HEK293 (cell line): ENCODE measurements around the gene AQR.

Experiments used
- CTCF ChIA-PET: fragments of 350-600 bp; formaldehyde crosslinking; extraction: SDS; loops from one replicate; lab custom pipeline; 2021; ENCODE audit warnings: antibody characterized with exemption; lab: Yijun Ruan, JAX
- POLR2A ChIA-PET: fragments of 300-600 bp; formaldehyde crosslinking; extraction: SDS; loops from one replicate; lab custom pipeline; 2020; ENCODE audit warnings: antibody characterized with exemption, inconsistent platforms; lab: Yijun Ruan, JAX
- H3K27ac ChIP-seq: fragments of 200-500 bp; sonication (Bioruptor generic); 2 replicates; pipeline ENCODE4 v1.5.1; 2014; ENCODE audit warnings: low read depth, low read length, control low read depth, inconsistent platforms; ENCODE audit errors: extremely low read depth
- H3K36me3 ChIP-seq, 2 experiments: fragments of 200-500 bp in 1 of 2; sonication (Bioruptor generic) in 1 of 2; 1 replicate in 1 of 2; 2 replicates in 1 of 2; pipeline ENCODE4 v1.5.1; 2014 to 2017; ENCODE audit warnings: inconsistent platforms in 2 of 2, low read length in 2 of 2; ENCODE audit not compliant: control insufficient read depth in 2 of 2, insufficient read depth in 1 of 2
- H3K4me1 ChIP-seq: fragments of 200-500 bp; sonication (Bioruptor generic); 2 replicates; pipeline ENCODE4 v1.5.1; 2014; ENCODE audit warnings: mild to moderate bottlenecking, low read length, inconsistent platforms; ENCODE audit not compliant: control insufficient read depth, insufficient read depth
- H3K4me3 ChIP-seq: 2 replicates; pipeline ENCODE4 v1.5.1; 2011; ENCODE audit warnings: low read depth, mild to moderate bottlenecking, control low read depth, low read length, moderate library complexity
- H3K9me3 ChIP-seq: fragments of 200-500 bp; sonication (Bioruptor generic); 2 replicates; pipeline ENCODE4 v1.5.1; 2014; ENCODE audit warnings: low read depth, low read length, inconsistent platforms; ENCODE audit not compliant: control insufficient read depth, insufficient read depth
- BCL11B ChIP-seq: fragments of 450-650 bp; formaldehyde crosslinking; IDR thresholded peaks from 2 replicates; pipeline ENCODE4 v1.5.1; 2016; ENCODE audit warnings: low read depth, missing biosample characterization, missing genetic modification characterization
- HOXA7 ChIP-seq: sonication (generic); formaldehyde crosslinking; IDR thresholded peaks from 2 replicates; pipeline ENCODE4 v1.8.1; 2022; ENCODE audit warnings: missing genetic modification reagents, borderline replicate concordance
- PRDM6 ChIP-seq: fragments of 450-650 bp; formaldehyde crosslinking; IDR thresholded peaks from 2 replicates; pipeline ENCODE4 v1.5.1; 2017; ENCODE audit warnings: missing biosample characterization, missing genetic modification characterization
- SCRT2 ChIP-seq: fragments of 450-650 bp; formaldehyde crosslinking; IDR thresholded peaks from 2 replicates; pipeline ENCODE4 v1.5.1; 2016; ENCODE audit warnings: missing biosample characterization, missing genetic modification characterization
- YY1 ChIP-seq: fragments of 450-650 bp; formaldehyde crosslinking; IDR thresholded peaks from 2 replicates; pipeline ENCODE4 v1.5.1; 2018; ENCODE audit warnings: missing biosample characterization, missing genetic modification characterization
- ZBTB48 ChIP-seq: fragments of 450-650 bp; formaldehyde crosslinking; IDR thresholded peaks from 2 replicates; pipeline ENCODE4 v1.5.1; 2016; ENCODE audit warnings: missing biosample characterization, missing genetic modification characterization
- ZFP69B ChIP-seq: fragments of 450-650 bp; formaldehyde crosslinking; IDR thresholded peaks from 2 replicates; pipeline ENCODE4 v1.5.1; 2016; ENCODE audit warnings: missing biosample characterization, missing genetic modification characterization
- ZNF335 ChIP-seq: fragments of 450-650 bp; formaldehyde crosslinking; conservative IDR thresholded peaks from 2 replicates; pipeline ENCODE4 v1.5.1; 2016; ENCODE audit warnings: missing biosample characterization, missing genetic modification characterization
- ZNF391 ChIP-seq: fragments of 450-650 bp; formaldehyde crosslinking; IDR thresholded peaks from 2 replicates; pipeline ENCODE4 v1.5.1; 2016; ENCODE audit warnings: low read depth, missing biosample characterization, missing genetic modification characterization, borderline replicate concordance
- ZNF398 ChIP-seq: fragments of 450-650 bp; formaldehyde crosslinking; IDR thresholded peaks from 2 replicates; pipeline ENCODE4 v1.5.1; 2017; ENCODE audit warnings: missing biosample characterization, missing genetic modification characterization
- ZNF544 ChIP-seq: fragments of 450-650 bp; formaldehyde crosslinking; IDR thresholded peaks from 2 replicates; pipeline ENCODE4 v1.5.0; 2017; ENCODE audit warnings: missing biosample characterization, missing genetic modification characterization
- ZNF580 ChIP-seq: fragments of 450-650 bp; formaldehyde crosslinking; IDR thresholded peaks from 2 replicates; pipeline ENCODE4 v1.5.1; 2016; ENCODE audit warnings: missing biosample characterization, missing genetic modification characterization
- ZNF624 ChIP-seq: fragments of 450-650 bp; formaldehyde crosslinking; IDR thresholded peaks from 2 replicates; pipeline ENCODE4 v1.5.1; 2017; ENCODE audit warnings: missing biosample characterization, missing genetic modification characterization
- ZNF654 ChIP-seq: fragments of 450-650 bp; formaldehyde crosslinking; IDR thresholded peaks from 2 replicates; pipeline ENCODE4 v1.5.1; 2016; ENCODE audit warnings: low read depth, missing biosample characterization, missing genetic modification characterization
- ZNF692 ChIP-seq: fragments of 450-650 bp; formaldehyde crosslinking; IDR thresholded peaks from 2 replicates; pipeline ENCODE4 v1.5.1; 2016; ENCODE audit warnings: missing biosample characterization, missing genetic modification characterization
- ZNF776 ChIP-seq: fragments of 450-650 bp; formaldehyde crosslinking; IDR thresholded peaks from 2 replicates; pipeline ENCODE4 v1.5.0; 2017; ENCODE audit warnings: missing biosample characterization, missing genetic modification characterization, borderline replicate concordance
- ZNF843 ChIP-seq: fragments of 450-650 bp; formaldehyde crosslinking; IDR thresholded peaks from 2 replicates; pipeline ENCODE4 v1.5.1; 2016; ENCODE audit warnings: missing biosample characterization, missing genetic modification characterization

Gene AQR

GRCh38 chr15:34855413-34855812 is 114.1 kb downstream of the AQR start:
- Histone ChIP-seq H3K36me3 (peaks cover 0 to 44% of the 10 kb centered on the region in 2 experiments; a peak in 2 of 3 replicates), H3K4me1 (0 out of 2 replicates have a peak, but pooled peaks cover 4% of the 10 kb centered on the region), H3K27ac (no peak overlapping the region), H3K9me3 (no peaks in the 10 kb centered on the region), H3K4me3 (no peak overlapping the region)
- TF ChIP-seq PRDM6 = peak; percentile 15; the same call in 1 of the 2 replicates
- no peak for TF ChIP-seq HOXA7 (CRISPR knock-in tag)
- peak; percentile 33; the same call in 1 of the 2 replicates for TF ChIP-seq ZNF843 (tag by site-specific recombination)
- no peak for TF ChIP-seq ZNF580 (tag by site-specific recombination)
- TF ChIP-seq ZBTB48 (tag by site-specific recombination) = 0 out of 2 replicates have a peak, but pooled peaks have one; percentile 58
- TF ChIP-seq ZNF398 = no peak
- TF ChIP-seq ZNF654 = peak; percentile 3; the same call in 1 of the 2 replicates
- TF ChIP-seq ZNF391 = no peak
- TF ChIP-seq ZFP69B = 0 out of 2 replicates have a peak, but pooled peaks have one; percentile 48
- TF ChIP-seq ZNF692 (tag by site-specific recombination) = peak; percentile 78
- TF ChIP-seq SCRT2 = no peak
- no peak for TF ChIP-seq YY1 (tag by site-specific recombination)
- TF ChIP-seq BCL11B (tag by site-specific recombination) = no peak
- TF ChIP-seq ZNF624 = no peak
- POLR2A ChIA-PET = no interaction called here
- CTCF ChIA-PET = no interaction called here

- CTCF ChIA-PET = interaction anchor here (0.7 kb wide), 1 partner anchor 21 kb away, joined by 3 read pairs; no protein-coding TSS in a partner anchor
- no peaks in the 10 kb centered on the region for H3K9me3 ChIP-seq
- POLR2A ChIA-PET = no interaction called here
- no peak overlapping the region for H3K4me3 ChIP-seq
- H3K36me3 ChIP-seq = peaks cover 0 to 42% of the 10 kb centered on the region in 2 experiments; a peak in 2 of 3 replicates
- no peak overlapping the region for H3K27ac ChIP-seq
- H3K4me1 ChIP-seq = 0 out of 2 replicates have a peak, but pooled peaks cover 4% of the 10 kb centered on the region
- TF ChIP-seq ZNF544 (tag by site-specific recombination) = no peak
- TF ChIP-seq ZNF580 (tag by site-specific recombination) = no peak
- no peak for TF ChIP-seq ZNF335 (tag by site-specific recombination)
- no peak for TF ChIP-seq ZNF776
Observed at GRCh38 chr15:34854232-34854631, 115.3 kb downstream of the AQR start.
